ENCODE results near the gene PHETA1.

PHETA1 gene

GRCh38 chr12:111368291-111368787 is 556 bp downstream of the PHETA1 start:
- DNase-seq: no peak

- DNase-seq: no peak
These were observed 1.2 kb downstream of the PHETA1 start for GRCh38 chr12:111367661-111368221.

GRCh38 chr12:111366583-111366982 is 2.3 kb downstream of the PHETA1 start:
- DNase-seq: no peak

GRCh38 chr12:111366075-111366474 is 2.8 kb downstream of the PHETA1 start:
- DNase-seq: no peak

- no peak for DNase-seq
These were observed 5.3 kb downstream of the PHETA1 start for GRCh38 chr12:111363578-111363977.

- no peak for DNase-seq
These were observed 6.0 kb downstream of the PHETA1 start for GRCh38 chr12:111362687-111363475.

GRCh38 chr12:111361717-111362576 is 6.9 kb downstream of the PHETA1 start:
- no peak for DNase-seq

GRCh38 chr12:111361073-111361716 is 7.7 kb downstream of the PHETA1 start:
- DNase-seq: no peak

- no peak for DNase-seq
These were observed 8.5 kb downstream of the PHETA1 start for GRCh38 chr12:111360325-111360930.

- DNase-seq: no peak
These were observed 9.0 kb downstream of the PHETA1 start for GRCh38 chr12:111359914-111360276.

- DNase-seq: no peak
These were observed 9.5 kb downstream of the PHETA1 start for GRCh38 chr12:111359231-111359913.

GRCh38 chr12:111355201-111355925 is 13.5 kb downstream of the PHETA1 start:
- no peak for DNase-seq

- no peak for DNase-seq
These were observed 14.4 kb downstream of the PHETA1 start for GRCh38 chr12:111354511-111354910.

- no peak for DNase-seq
These were observed 15.1 kb downstream of the PHETA1 start for GRCh38 chr12:111353603-111354295.

- DNase-seq: no peak
These were observed 15.9 kb downstream of the PHETA1 start for GRCh38 chr12:111353026-111353425.

- no peak for DNase-seq
These were observed 16.4 kb downstream of the PHETA1 start for GRCh38 chr12:111352296-111352993.

GRCh38 chr12:111351026-111351425 is 17.9 kb downstream of the PHETA1 start:
- DNase-seq: no peak

- no peak for DNase-seq
These were observed 19.0 kb downstream of the PHETA1 start for GRCh38 chr12:111349748-111350520.

GRCh38 chr12:111349101-111349747 is 19.7 kb downstream of the PHETA1 start:
- no peak for DNase-seq
